GM21717 (cell line): ENCODE measurements around the gene CAMK4.

Experiments
- ATAC-seq: cut with Tn5 transposase; IDR thresholded peaks from one replicate; pipeline ENCODE4 v1.9.1; 2021; ENCODE audit warnings: mild to moderate bottlenecking, moderate library complexity; ENCODE audit not compliant: unreplicated experiment

Gene CAMK4

GRCh38 chr5:111223787-111224560, at the start of gene CAMK4:
TSS of gene CAMK4 (plus strand) at chr5:111224384. CDS start at chr5:111224484, 100 bp downstream.
- peak; percentile 78 for ATAC-seq

- no peak for ATAC-seq
These were observed 41.1 kb upstream of the CAMK4 start for GRCh38 chr5:111183064-111183463.

GRCh38 chr5:111187079-111187478, 37.1 kb upstream of the CAMK4 start:
- ATAC-seq: no peak

GRCh38 chr5:111194053-111194452, 30.1 kb upstream of the CAMK4 start:
- no peak for ATAC-seq

GRCh38 chr5:111194925-111195324, 29.3 kb upstream of the CAMK4 start:
- ATAC-seq: no peak

- ATAC-seq: no peak
These were observed 26.7 kb upstream of the CAMK4 start for GRCh38 chr5:111197523-111197922.

GRCh38 chr5:111198281-111198966, 25.8 kb upstream of the CAMK4 start:
- ATAC-seq: no peak

GRCh38 chr5:111200828-111201227, 23.4 kb upstream of the CAMK4 start:
- ATAC-seq: no peak

GRCh38 chr5:111201705-111202104, 22.5 kb upstream of the CAMK4 start:
- ATAC-seq: no peak

- peak; percentile 82 for ATAC-seq
These were observed 12.8 kb upstream of the CAMK4 start for GRCh38 chr5:111211341-111211740.

GRCh38 chr5:111214052-111214742, 10.0 kb upstream of the CAMK4 start:
- no peak for ATAC-seq

- no peak for ATAC-seq
These were observed 8.2 kb upstream of the CAMK4 start for GRCh38 chr5:111215971-111216370.

GRCh38 chr5:111221139-111221538, 3.0 kb upstream of the CAMK4 start:
- ATAC-seq: no peak

- no peak for ATAC-seq
These were observed 940 bp upstream of the CAMK4 start for GRCh38 chr5:111223101-111223786.

GRCh38 chr5:111224561-111225345, 569 bp downstream of the CAMK4 start:
- peak; percentile 35 for ATAC-seq

GRCh38 chr5:111225926-111226325, 1.7 kb downstream of the CAMK4 start:
- ATAC-seq: no peak

- ATAC-seq: no peak
These were observed 2.4 kb downstream of the CAMK4 start for GRCh38 chr5:111226556-111226955.

- ATAC-seq: no peak
These were observed 3.1 kb downstream of the CAMK4 start for GRCh38 chr5:111227226-111227782.

GRCh38 chr5:111227801-111228200, 3.6 kb downstream of the CAMK4 start:
- no peak for ATAC-seq
